SKM-1 (cell line): ENCODE measurements around the gene LIMD2.

Experiments
- DNase-seq: peaks from one replicate; lab custom pipeline; 2025; ENCODE audit not compliant: unreplicated experiment; lab: John Stamatoyannopoulos, UW

LIMD2 gene

GRCh38 chr17:63685041-63685440 lies 14.9 kb downstream of the LIMD2 start:
- no peak for DNase-seq

GRCh38 chr17:63682981-63683380 lies 16.9 kb downstream of the LIMD2 start:
- no peak for DNase-seq

GRCh38 chr17:63682441-63682840 lies 17.5 kb downstream of the LIMD2 start:
- DNase-seq = no peak

DNA sequence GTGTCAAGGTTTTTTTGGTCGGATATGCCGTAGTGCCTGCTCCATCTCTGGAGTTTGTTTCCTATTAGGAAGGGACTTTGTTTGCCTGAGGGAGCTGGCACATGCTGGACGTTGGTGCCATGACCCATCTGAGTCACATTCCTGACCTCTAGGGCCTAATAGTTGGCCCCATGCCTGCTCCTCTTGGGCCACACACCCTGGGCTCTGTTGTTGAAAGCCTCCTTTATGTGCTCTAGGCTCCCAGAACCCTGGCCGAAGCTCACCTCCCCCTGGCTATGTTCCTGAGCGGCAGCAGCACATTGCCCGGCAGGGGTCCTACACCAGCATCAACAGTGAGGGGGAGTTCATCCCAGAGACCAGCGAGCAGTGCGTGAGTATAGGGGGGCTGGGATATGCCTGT lies 18.4 kb downstream of the LIMD2 start:
- DNase-seq = no peak

DNA sequence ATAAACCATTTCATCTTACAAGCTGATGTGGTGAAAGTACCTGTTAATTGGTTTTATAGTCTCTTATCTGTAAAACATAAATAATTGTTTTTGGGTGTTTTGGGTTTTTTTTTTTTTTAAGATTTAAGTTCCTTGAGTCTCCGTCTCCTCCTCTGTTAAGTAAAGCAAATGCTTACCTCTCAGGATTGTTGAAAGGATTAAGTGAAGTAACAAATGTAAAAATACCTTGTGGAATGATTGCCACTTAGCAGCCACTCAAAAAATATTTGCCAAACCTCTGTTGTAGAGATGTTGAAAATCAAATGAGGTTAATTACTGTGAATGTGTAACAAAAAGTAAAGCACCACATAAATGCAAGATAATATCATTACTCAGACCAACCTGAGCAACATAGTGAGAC lies 19.2 kb downstream of the LIMD2 start:
- no peak for DNase-seq

DNA sequence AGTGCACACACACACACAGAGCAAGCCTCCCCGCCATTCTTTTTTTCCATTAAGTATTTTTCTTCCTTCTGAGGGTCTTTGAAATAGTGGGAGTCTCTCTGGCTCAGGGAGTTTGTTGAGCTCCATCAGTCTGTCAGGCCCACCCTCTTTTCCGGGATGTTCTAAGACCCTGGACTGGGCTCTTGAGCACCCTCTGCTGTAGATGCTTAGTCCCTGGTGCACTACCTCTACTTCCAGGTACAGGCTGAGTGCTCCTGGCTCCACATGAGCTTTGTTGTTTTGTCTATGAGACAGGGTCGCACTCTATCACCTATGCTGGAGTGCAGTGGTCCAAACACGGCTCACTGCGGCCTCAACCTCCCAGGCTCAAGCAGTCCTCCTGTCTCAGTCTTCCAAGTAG lies 20.7 kb downstream of the LIMD2 start:
- no peak for DNase-seq

GRCh38 chr17:63676584-63676983 lies 23.3 kb downstream of the LIMD2 start:
- DNase-seq = no peak

- no peak for DNase-seq
Observed at GRCh38 chr17:63675607-63676546, 24.0 kb downstream of the LIMD2 start.

DNA sequence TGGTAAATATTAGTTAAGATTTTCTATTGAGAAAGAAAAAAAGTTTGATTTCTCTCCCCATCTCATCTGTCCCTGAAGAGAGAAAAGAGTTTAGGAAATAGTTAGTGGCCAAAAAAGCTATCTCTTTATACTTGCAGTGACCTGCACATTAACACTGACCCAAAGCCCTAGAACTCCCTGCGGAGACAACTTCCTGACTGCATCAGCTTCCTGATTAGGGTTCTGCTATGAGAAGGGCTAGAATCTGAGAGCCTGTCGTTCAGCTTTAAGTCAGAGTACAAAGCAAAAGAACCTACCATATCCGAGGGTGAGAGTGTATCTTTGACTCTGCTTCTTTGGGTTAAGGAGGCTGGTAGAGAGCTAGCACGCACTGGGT lies 24.7 kb downstream of the LIMD2 start:
- DNase-seq = no peak

- DNase-seq = no peak
Observed at GRCh38 chr17:63672856-63673255, 27.1 kb downstream of the LIMD2 start.

GRCh38 chr17:63665527-63666214 lies 34.3 kb downstream of the LIMD2 start:
- peak; percentile 99 for DNase-seq

DNA sequence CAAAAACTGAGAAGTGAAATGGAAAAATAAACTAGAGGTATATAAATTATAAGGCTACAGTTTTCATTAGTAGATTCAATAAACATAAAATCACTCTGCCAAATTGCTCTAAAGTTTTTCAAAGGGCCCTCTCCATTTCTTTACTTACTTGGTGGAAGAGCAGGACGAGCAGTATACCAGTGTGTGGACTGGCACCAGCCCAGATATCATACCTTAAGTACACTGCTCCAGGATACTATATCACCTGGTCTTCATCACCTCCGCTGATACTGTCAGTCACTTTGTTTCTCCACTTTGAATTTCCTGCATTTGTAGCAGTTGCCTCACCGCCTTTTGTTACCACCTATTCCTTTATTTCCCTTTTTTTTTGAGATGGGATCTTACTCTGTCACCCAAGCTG lies 40.1 kb downstream of the LIMD2 start:
- no peak for DNase-seq

GRCh38 chr17:63658366-63658765 lies 41.6 kb downstream of the LIMD2 start:
- no peak for DNase-seq

GRCh38 chr17:63657786-63658185 lies 42.1 kb downstream of the LIMD2 start:
- no peak for DNase-seq

DNA sequence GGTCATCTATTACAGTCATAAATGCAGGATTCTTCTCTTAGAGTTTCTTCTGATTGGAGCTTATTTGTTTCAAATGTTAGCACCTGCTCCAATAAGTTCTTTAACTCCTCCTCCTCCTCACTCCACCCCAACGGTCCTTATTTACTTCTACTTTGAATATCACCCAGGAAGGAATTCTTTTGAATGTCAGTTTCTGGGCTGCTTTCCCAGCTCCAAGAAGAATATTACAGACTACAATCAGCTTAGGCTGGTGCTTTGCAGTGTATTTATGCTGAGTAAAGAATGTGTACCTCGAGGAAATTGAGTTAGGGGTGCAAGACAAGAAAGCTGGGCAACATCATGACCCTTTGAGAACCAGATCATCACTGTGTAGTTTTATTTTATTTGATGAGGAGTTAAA lies 46.9 kb downstream of the LIMD2 start:
- no peak for DNase-seq

- no peak for DNase-seq
Observed at GRCh38 chr17:63652106-63652505, 47.8 kb downstream of the LIMD2 start.

DNA sequence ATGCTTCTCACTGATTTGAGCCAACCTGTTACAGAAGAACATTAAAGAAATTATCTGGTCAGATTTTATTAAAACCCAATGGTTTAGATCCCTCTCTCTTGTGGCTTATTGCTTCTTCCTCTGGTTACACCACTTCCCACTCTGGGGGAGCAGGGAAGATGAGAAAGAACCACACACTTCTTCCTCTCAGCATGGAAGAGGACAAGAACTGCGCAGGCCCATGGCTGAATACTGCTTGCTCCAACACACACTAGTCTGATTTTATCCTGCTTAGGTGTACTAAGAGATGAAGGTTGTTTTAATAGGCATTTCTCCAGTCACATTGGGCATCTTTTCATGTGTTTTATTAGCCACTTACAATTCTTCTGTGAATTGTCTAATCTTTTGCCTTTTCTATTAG lies 50.1 kb downstream of the LIMD2 start:
- DNase-seq = peak; percentile 43

DNA sequence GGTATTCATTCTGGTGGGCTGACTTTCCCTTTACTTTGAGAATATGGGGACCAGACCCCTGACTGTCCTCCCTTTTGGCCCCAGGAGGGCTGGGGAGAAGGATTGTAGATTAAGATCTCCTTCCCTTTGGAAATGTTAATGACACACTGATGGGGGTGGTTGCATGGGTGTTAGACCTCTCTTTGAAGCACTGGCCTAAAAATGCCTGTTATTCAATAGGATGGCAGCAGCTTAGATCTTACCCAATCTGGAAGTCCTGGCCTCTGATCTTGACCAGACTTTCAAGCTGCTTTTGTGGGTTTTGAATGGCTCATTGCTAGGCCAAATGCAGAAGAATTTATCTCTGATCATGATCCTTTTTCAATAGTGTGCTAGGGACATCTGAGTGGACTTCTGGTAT lies 52.0 kb downstream of the LIMD2 start:
- DNase-seq = no peak

DNA sequence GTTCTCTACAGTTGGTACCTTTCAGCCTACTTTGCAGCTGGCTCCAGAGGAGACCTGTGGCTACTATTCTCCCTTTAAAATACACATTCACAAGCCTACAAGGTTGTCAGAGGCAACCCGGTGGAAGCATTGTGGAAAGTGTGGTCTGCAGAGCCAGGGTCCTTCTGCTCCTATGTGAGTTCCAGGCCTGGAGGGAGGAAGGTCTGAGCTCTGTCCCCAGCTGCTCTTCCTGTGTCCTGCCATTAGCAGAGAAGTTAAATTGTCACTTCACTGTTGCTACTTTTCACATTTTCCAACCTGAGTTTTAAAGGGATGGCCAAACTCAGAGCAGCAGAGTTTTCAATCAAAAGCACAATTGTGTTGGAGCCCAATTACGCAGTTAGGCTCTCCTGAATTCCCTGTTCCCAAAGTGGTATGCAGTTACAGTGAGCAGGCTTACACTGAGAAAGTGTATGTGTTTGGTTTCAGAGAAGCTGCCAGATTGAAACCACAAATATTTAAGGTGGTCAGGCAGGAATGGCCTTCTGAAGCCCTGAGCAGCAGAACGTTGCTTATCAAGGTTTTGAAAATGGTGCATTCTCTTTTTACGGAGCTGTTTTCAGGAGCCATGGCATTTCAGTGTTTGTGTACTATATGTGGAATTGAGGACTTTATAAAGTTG lies 52.7 kb downstream of the LIMD2 start:
- no peak for DNase-seq

DNA sequence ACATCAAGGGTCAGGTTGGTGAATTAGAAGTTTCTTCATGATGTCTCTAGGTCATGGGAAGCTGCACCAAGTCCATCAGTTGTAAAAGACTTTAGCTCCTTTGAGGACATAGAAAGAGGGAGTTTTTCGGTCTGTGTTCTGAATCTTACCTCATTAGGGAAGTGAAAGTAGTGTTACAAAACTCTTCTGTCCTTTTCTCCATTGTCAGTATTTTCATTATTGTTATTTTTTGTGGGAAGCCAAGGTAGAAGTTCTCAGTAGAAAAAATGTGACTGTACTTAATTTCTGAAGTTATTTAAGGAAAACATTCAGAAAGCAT lies 53.5 kb downstream of the LIMD2 start:
- DNase-seq = peak; percentile 63
